OCI-LY3 (cell line): ENCODE data around the gene THRB.

Experiments used
- H2AFZ ChIP-seq: fragments of 200-600, 300-600 bp; shearing (Covaris generic); 2 replicates; pipeline ENCODE4 v1.6.0; 2014; ENCODE audit warnings: antibody characterized with exemption, low read depth, low read length
- H3K27ac ChIP-seq: fragments of 200-600, 300-600 bp; sonication (generic); 2 replicates; pipeline ENCODE4 v1.5.1; 2014; ENCODE audit warnings: mild to moderate bottlenecking, low read length, moderate library complexity, mixed read lengths
- H3K27me3 ChIP-seq: fragments of 200-600, 300-600 bp; sonication (generic); 2 replicates; pipeline ENCODE4 v1.6.1; 2014; ENCODE audit warnings: low read depth, low read length, mixed read lengths
- H3K36me3 ChIP-seq: fragments of 200-600, 300-600 bp; sonication (generic); replicated peaks from 2 replicates; pipeline ENCODE3; 2014; ENCODE audit warnings: low read depth, low read length, mixed read lengths
- H3K4me1 ChIP-seq: fragments of 300-600, 200-600 bp; sonication (generic); 2 replicates; pipeline ENCODE4 v1.6.1; 2014; ENCODE audit warnings: low read length, mixed read lengths
- H3K4me2 ChIP-seq: fragments of 200-600, 300-600 bp; sonication (generic); 2 replicates; pipeline ENCODE4 v1.6.1; 2014; ENCODE audit warnings: low read length, mixed read lengths
- H3K4me3 ChIP-seq: fragments of 300-600, 200-600 bp; sonication (generic); 2 replicates; pipeline ENCODE4 v1.5.1; 2014; ENCODE audit warnings: antibody characterized with exemption, mild to moderate bottlenecking, low read length, moderate library complexity
- H3K79me2 ChIP-seq: fragments of 300-600, 200-600 bp; shearing (Covaris generic); 2 replicates; pipeline ENCODE4 v1.6.1; 2014; ENCODE audit warnings: mild to moderate bottlenecking, low read length, mixed read lengths
- H3K9ac ChIP-seq: fragments of 300-600, 200-600 bp; shearing (Covaris generic); 2 replicates; pipeline ENCODE4 v1.6.0; 2014; ENCODE audit warnings: mild to moderate bottlenecking, low read length, moderate library complexity
- H3K9me3 ChIP-seq: fragments of 200-600, 300-600 bp; shearing (Covaris generic); 2 replicates; pipeline ENCODE4 v1.6.1; 2014; ENCODE audit warnings: low read length, mixed read lengths; ENCODE audit not compliant: insufficient read depth
- H4K20me1 ChIP-seq: fragments of 200-600, 300-600 bp; sonication (generic); 2 replicates; pipeline ENCODE4 v1.6.1; 2016; ENCODE audit warnings: low read length, mixed read lengths; ENCODE audit not compliant: insufficient read depth
- CTCF ChIP-seq: fragments of 200-600, 300-600 bp; sonication (generic); IDR thresholded peaks from 2 replicates; pipeline ENCODE4 v1.5.1; 2014; ENCODE audit warnings: antibody characterized with exemption, low read length, low read depth
- EZH2phosphoT487 ChIP-seq: fragments of 200-600 bp; shearing (Covaris generic); IDR thresholded peaks from 2 replicates; pipeline ENCODE4 v1.6.1; 2018; ENCODE audit warnings: antibody characterized with exemption, mixed run types, low read depth

Gene THRB

GRCh38 chr3:24149032-24149431 lies 345.6 kb downstream of the THRB start:
- H3K36me3 ChIP-seq: no peaks in the 10 kb centered on the region
- H3K9ac ChIP-seq: no peak overlapping the region
- no peak overlapping the region for H3K4me2 ChIP-seq
- no peak overlapping the region for H2AFZ ChIP-seq
- H3K4me1 ChIP-seq: peaks cover 1% of the 10 kb centered on the region
- H3K79me2 ChIP-seq: no peaks in the 10 kb centered on the region
- no peaks in the 10 kb centered on the region for H3K9me3 ChIP-seq
- TF ChIP-seq EZH2phosphoT487 (no peak), CTCF (peak; percentile 28; the same call in 1 of the 2 replicates)
- no peak overlapping the region for H3K4me3 ChIP-seq
- H3K27ac ChIP-seq: no peak overlapping the region
- H3K27me3 ChIP-seq: no peaks in the 10 kb centered on the region
- no peaks in the 10 kb centered on the region for H4K20me1 ChIP-seq

GRCh38 chr3:24145981-24146822 lies 348.4 kb downstream of the THRB start:
- Histone ChIP-seq H3K36me3 (no peaks in the 10 kb centered on the region), H3K9me3 (no peaks in the 10 kb centered on the region), H3K9ac (no peak overlapping the region), H2AFZ (no peak overlapping the region), H3K79me2 (no peaks in the 10 kb centered on the region), H3K4me1 (no peaks in the 10 kb centered on the region), H3K27me3 (no peaks in the 10 kb centered on the region), H3K4me2 (no peak overlapping the region), H3K4me3 (no peak overlapping the region), H4K20me1 (no peaks in the 10 kb centered on the region), H3K27ac (no peak overlapping the region)
- TF ChIP-seq EZH2phosphoT487 (no peak), CTCF (no peak)

DNA sequence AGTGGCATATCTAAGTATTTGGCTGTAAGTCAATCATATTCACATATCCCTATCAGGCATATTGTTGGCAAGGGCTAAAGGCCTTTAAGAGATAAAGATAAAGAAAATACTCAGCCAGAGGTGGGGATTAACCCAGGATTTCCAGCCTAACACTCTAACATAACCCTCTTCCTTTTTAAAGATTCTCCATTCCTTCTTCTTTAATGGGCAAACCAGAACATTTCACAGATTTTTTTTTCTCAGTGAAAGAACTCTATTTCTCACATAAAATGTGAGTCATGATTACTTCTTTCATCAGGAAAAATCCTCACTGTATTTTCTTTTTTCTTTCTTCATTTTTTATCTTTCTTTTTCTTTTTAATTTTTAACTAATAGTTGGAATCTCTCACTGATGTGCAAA lies 349.2 kb downstream of the THRB start:
- Histone ChIP-seq H3K27me3 (no peaks in the 10 kb centered on the region), H3K9ac (no peak overlapping the region), H3K4me3 (no peak overlapping the region), H4K20me1 (no peaks in the 10 kb centered on the region), H3K79me2 (no peaks in the 10 kb centered on the region), H3K4me2 (no peak overlapping the region), H3K27ac (no peak overlapping the region), H3K36me3 (no peaks in the 10 kb centered on the region), H3K4me1 (no peaks in the 10 kb centered on the region), H3K9me3 (no peaks in the 10 kb centered on the region), H2AFZ (no peak overlapping the region)
- TF ChIP-seq EZH2phosphoT487: no peak
- no peak for TF ChIP-seq CTCF

GRCh38 chr3:24142127-24142526 lies 352.5 kb downstream of the THRB start:
- H4K20me1 ChIP-seq: no peaks in the 10 kb centered on the region
- H3K9me3 ChIP-seq: no peaks in the 10 kb centered on the region
- TF ChIP-seq EZH2phosphoT487: no peak
- no peak for TF ChIP-seq CTCF
- no peak overlapping the region for H3K4me3 ChIP-seq
- no peaks in the 10 kb centered on the region for H3K4me1 ChIP-seq
- H3K36me3 ChIP-seq: no peaks in the 10 kb centered on the region
- no peak overlapping the region for H3K9ac ChIP-seq
- no peak overlapping the region for H3K4me2 ChIP-seq
- H3K79me2 ChIP-seq: no peaks in the 10 kb centered on the region
- H3K27ac ChIP-seq: no peak overlapping the region
- no peaks in the 10 kb centered on the region for H3K27me3 ChIP-seq
- H2AFZ ChIP-seq: no peak overlapping the region
